Activated CD8-positive, alpha-beta memory T cell treated with anti-CD3 and anti-CD28 coated beads for 36 hours (primary cell): Measurements from ENCODE around the gene MAST4. TPM values are rescaled to one million over a fixed set of nuclear protein-coding genes. Genes with fewer than 3 reads are reported as not detected.

ENCODE experiments used
- CTCF ChIA-PET: fragments of 350-600 bp; sonication (Branson Sonifier 250); formaldehyde crosslinking; loops from one replicate; lab custom pipeline; 2021; ENCODE audit warnings: antibody characterized with exemption; lab: Charles Lee
- POLR2A ChIA-PET: fragments of 350-600 bp; sonication (Branson Sonifier 250); formaldehyde crosslinking; loops from one replicate; lab custom pipeline; 2021; ENCODE audit warnings: antibody characterized with exemption; lab: Charles Lee
- total RNA-seq, 2 experiments: library from RNA; stranded (reverse); gene quantifications; one replicate each; pipeline ENCODE4 v1.2.3, GENCODE V29; 2021

The MAST4 gene
- total RNA-seq, 2 experiments from 2014 or later = 11.4 to 11.6 TPM

GRCh38 chr5:67006500-67006848 lies 410.3 kb downstream of the MAST4 start:
- CTCF ChIA-PET = no interaction called here
- POLR2A ChIA-PET = no interaction called here

GRCh38 chr5:67009028-67009427 lies 412.8 kb downstream of the MAST4 start:
- POLR2A ChIA-PET = no interaction called here
- CTCF ChIA-PET = no interaction called here

GRCh38 chr5:67010684-67011409 lies 414.7 kb downstream of the MAST4 start:
- ChIA-PET CTCF (no interaction called here), POLR2A (no interaction called here)

GRCh38 chr5:67011422-67011821 lies 415.2 kb downstream of the MAST4 start:
- CTCF ChIA-PET = no interaction called here
- POLR2A ChIA-PET = no interaction called here

- POLR2A ChIA-PET = no interaction called here
- CTCF ChIA-PET = no interaction called here
These were observed 416.0 kb downstream of the MAST4 start for GRCh38 chr5:67012171-67012570.

GRCh38 chr5:67013719-67014118 lies 417.5 kb downstream of the MAST4 start:
- ChIA-PET POLR2A (no interaction called here), CTCF (no interaction called here)

- ChIA-PET CTCF (no interaction called here), POLR2A (no interaction called here)
These were observed 418.0 kb downstream of the MAST4 start for GRCh38 chr5:67014191-67014590.

GRCh38 chr5:67014957-67015400 lies 418.8 kb downstream of the MAST4 start:
- ChIA-PET POLR2A (no interaction called here), CTCF (no interaction called here)

- CTCF ChIA-PET = no interaction called here
- POLR2A ChIA-PET = no interaction called here
These were observed 419.5 kb downstream of the MAST4 start for GRCh38 chr5:67015541-67016191.

GRCh38 chr5:67019065-67019845 lies 423.1 kb downstream of the MAST4 start:
- ChIA-PET POLR2A (no interaction called here), CTCF (no interaction called here)

GRCh38 chr5:67020096-67020615 lies 424.0 kb downstream of the MAST4 start:
- POLR2A ChIA-PET = no interaction called here
- CTCF ChIA-PET = no interaction called here

- ChIA-PET CTCF (no interaction called here), POLR2A (interaction anchor here (0.6 kb wide), 1 partner anchor 470 kb away, joined by 3 read pairs; no protein-coding TSS in a partner anchor)
These were observed 424.8 kb downstream of the MAST4 start for GRCh38 chr5:67021031-67021430.

- POLR2A ChIA-PET = no interaction called here
- CTCF ChIA-PET = no interaction called here
These were observed 425.3 kb downstream of the MAST4 start for GRCh38 chr5:67021521-67021920.

GRCh38 chr5:67021962-67022361 lies 425.8 kb downstream of the MAST4 start:
- CTCF ChIA-PET = interaction anchor here (0.9 kb wide), 1 partner anchor 135 kb away, joined by 3 read pairs; no protein-coding TSS in a partner anchor
- POLR2A ChIA-PET = no interaction called here

GRCh38 chr5:67025457-67025856 lies 429.3 kb downstream of the MAST4 start:
- ChIA-PET POLR2A (no interaction called here), CTCF (no interaction called here)

- ChIA-PET POLR2A (no interaction called here), CTCF (no interaction called here)
These were observed 430.1 kb downstream of the MAST4 start for GRCh38 chr5:67026278-67026677.

- ChIA-PET POLR2A (no interaction called here), CTCF (no interaction called here)
These were observed 431.0 kb downstream of the MAST4 start for GRCh38 chr5:67027171-67027570.

- POLR2A ChIA-PET = no interaction called here
- CTCF ChIA-PET = no interaction called here
These were observed 432.2 kb downstream of the MAST4 start for GRCh38 chr5:67028371-67028770.

- ChIA-PET POLR2A (no interaction called here), CTCF (no interaction called here)
These were observed 432.7 kb downstream of the MAST4 start for GRCh38 chr5:67028941-67029340.

GRCh38 chr5:67029481-67029880 lies 433.3 kb downstream of the MAST4 start:
- ChIA-PET CTCF (no interaction called here), POLR2A (no interaction called here)
